Lung (tissue), 12 donors: ENCODE data around the gene FXYD2. TPM values are rescaled to one million over a fixed set of nuclear protein-coding genes. Genes with fewer than 3 reads are reported as not detected.
A peak's percentile ranks its signal among the peaks of the same experiment; 100 is the strongest.
"Not testable (repeated sequence)": the region's sequence is repeated elsewhere in the genome, so short reads cannot be mapped to it uniquely, and the experiment has no call there.

Source experiments
- ATAC-seq: fragments of 200-7000 bp; cut with Tn5 transposase; one replicate; pipeline ENCODE4 v1.9.1; 2020; ENCODE audit warnings: moderate number of reproducible peaks; ENCODE audit not compliant: insufficient read depth, low FRiP score
- DNase-seq, 3 donors: peaks; one replicate each; pipeline ENCODE4 v3.0.0-alpha.2; 2013 to 2017
- H3K27ac ChIP-seq, 2 donors: one replicate each; pipeline ENCODE4 v1.5.1; 2013; ENCODE audit warnings: mild to moderate bottlenecking in 2 of 2, moderate library complexity in 2 of 2, control low read depth in 1 of 2, inconsistent platforms in 1 of 2, low read depth in 1 of 2, low read length in 1 of 2
- H3K27me3 ChIP-seq, 3 donors: one replicate each; pipeline ENCODE4 v1.5.1; 2013; ENCODE audit warnings: low read length in 2 of 3; ENCODE audit not compliant: control insufficient read depth in 3 of 3, insufficient read depth in 3 of 3
- H3K36me3 ChIP-seq, 4 donors: one replicate each; pipeline ENCODE4 v1.5.1; 2013; ENCODE audit warnings: low read length in 4 of 4, mild to moderate bottlenecking in 1 of 4, moderate library complexity in 1 of 4; ENCODE audit not compliant: control insufficient read depth in 4 of 4, insufficient read depth in 4 of 4
- H3K4me1 ChIP-seq, 5 donors: one replicate each; pipeline ENCODE4 v1.5.1; 2013; ENCODE audit warnings: low read length in 5 of 5, mild to moderate bottlenecking in 2 of 5, moderate library complexity in 1 of 5; ENCODE audit not compliant: control insufficient read depth in 5 of 5, insufficient read depth in 5 of 5
- H3K4me3 ChIP-seq: one replicate; pipeline ENCODE4 v1.5.1; 2013; ENCODE audit warnings: mild to moderate bottlenecking, control low read depth, moderate library complexity
- H3K9ac ChIP-seq, 2 donors: one replicate each; pipeline ENCODE4 v1.5.1; 2013; ENCODE audit warnings: low read length in 2 of 2, control low read depth in 1 of 2; ENCODE audit not compliant: insufficient read depth in 1 of 2
- H3K9me3 ChIP-seq, 4 donors: one replicate each; pipeline ENCODE4 v1.5.1; 2013; ENCODE audit warnings: low read length in 3 of 4, mild to moderate bottlenecking in 1 of 4, moderate library complexity in 1 of 4; ENCODE audit not compliant: control insufficient read depth in 4 of 4, insufficient read depth in 3 of 4
- CTCF ChIP-seq: IDR thresholded peaks from 2 replicates; pipeline ENCODE4 v1.5.1; 2012; ENCODE audit warnings: mild to moderate bottlenecking; ENCODE audit errors: control extremely low read depth, extremely low read depth
- WGBS, 2 donors: extraction: QIAGEN DNeasy Blood & Tissue Kit; methylation state at CpG; one replicate each; pipeline ENCODE4 v1.1.7; 2013; 5-methylcytosine and 5-hydroxymethylcytosine counted together
- polyA plus RNA-seq, 2 donors: library from polyadenylated mRNA; stranded (reverse); fragments of 200-250 nt; gene quantifications; one replicate each; pipeline ENCODE4 v1.2.1, GENCODE V29; 2013
- total RNA-seq, 2 donors: library from RNA; depleted of rRNA in 1 of 2; stranded (reverse); fragments of >200 nt in 1 of 2; gene quantifications; one replicate each; pipeline ENCODE4 v1.2.1, GENCODE V29; 2014 to 2021
- donor health status: control.
- donor health status: control.
- donor health status: Bipolar disorder and iron deficiency.
- donor health status: healthy.
- donor health status: DM: yes; HTN: yes; CAD: no.

The FXYD2 gene
- total and polyA plus RNA-seq, 4 donors = 1.6 to 6.9 (median 3.7) TPM

GRCh38 chr11:117815262-117815803 is 9.2 kb downstream of the FXYD2 start:
- Histone ChIP-seq H3K36me3 (no peaks in the 10 kb centered on the region), H3K4me3 (no peak overlapping the region), H3K9me3 (no peaks in the 10 kb centered on the region), H3K27ac (peak overlapping the region in 1 of 2 donors; percentile 35), H3K4me1 (peaks cover 0 to 34% (median 12%) of the 10 kb centered on the region in 5 donors), H3K9ac (no peak overlapping the region), H3K27me3 (no peaks in the 10 kb centered on the region)
- TF ChIP-seq CTCF = no peak
- WGBS, 2 donors = 27 to 44% methylated on average over 7 of the region's 7 CpGs
- DNase-seq = no peak
- ATAC-seq = peak; percentile 28

GRCh38 chr11:117814766-117815261 is 9.7 kb downstream of the FXYD2 start:
- Histone ChIP-seq H3K4me3 (no peak overlapping the region), H3K27me3 (peaks cover 0 to 2% (median 0%) of the 10 kb centered on the region in 3 donors), H3K4me1 (peaks cover 0 to 34% (median 12%) of the 10 kb centered on the region in 5 donors), H3K9ac (no peak overlapping the region), H3K36me3 (no peaks in the 10 kb centered on the region), H3K9me3 (no peaks in the 10 kb centered on the region), H3K27ac (no peak overlapping the region)
- no peak for TF ChIP-seq CTCF
- peak; percentile 38 to 57 (median 57) for DNase-seq
- ATAC-seq = no peak
- WGBS, 2 donors = 25 to 36% methylated on average over 14 of the region's 14 CpGs

- no peak for ATAC-seq
Measured at GRCh38 chr11:117814204-117814765, 10.3 kb downstream of the FXYD2 start.

GRCh38 chr11:117810056-117810451 is 14.5 kb downstream of the FXYD2 start:
- not testable (repeated sequence) for H3K9ac ChIP-seq, H3K27me3 ChIP-seq, H3K4me1 ChIP-seq, H3K36me3 ChIP-seq, ATAC-seq, H3K9me3 ChIP-seq, DNase-seq, H3K27ac ChIP-seq, H3K4me3 ChIP-seq
- WGBS, 2 donors = 91 to 93% methylated on average over 12 of the region's 12 CpGs

More at GRCh38 chr11:117814204-117814765, 10.3 kb downstream of the FXYD2 start:
- no peaks in the 10 kb centered on the region for H3K9me3 ChIP-seq
- DNase-seq = no peak
- no peak overlapping the region for H3K9ac ChIP-seq
- no peak overlapping the region for H3K27ac ChIP-seq
- no peak for TF ChIP-seq CTCF
- peaks cover 0 to 4% (median 0%) of the 10 kb centered on the region in 3 donors for H3K27me3 ChIP-seq
- no peak overlapping the region for H3K4me3 ChIP-seq
- 86% methylated on average over 6 to 7 of the region's 7 CpGs for WGBS, 2 donors
- H3K4me1 ChIP-seq = peaks cover 0 to 34% (median 12%) of the 10 kb centered on the region in 5 donors
- H3K36me3 ChIP-seq = no peaks in the 10 kb centered on the region
